Measurements from ENCODE around the gene EN2. TPM values are rescaled to one million over a fixed set of nuclear protein-coding genes. Genes with fewer than 3 reads are reported as not detected.
A peak's percentile ranks its signal among the peaks of the same experiment; 100 is the strongest.

EN2 gene
- not detected for polyA plus RNA-seq

GRCh38 chr7:155458111-155458877 lies at the start of gene EN2:
Gene EN2 (plus strand): TSS chr7:155458129. CDS start chr7:155458378, 249 bp downstream.
- H3K4me1 Mint-ChIP-seq, result peaks cover 0 to 2% (median 0%) of the 10 kb centered on the region in 3 donors
- peaks cover 1% of the 10 kb centered on the region for H3K36me3 Mint-ChIP-seq
- peak within 1 kb of the TSS; percentile 44 to 79 (median 64) for H3K4me3 Mint-ChIP-seq
- H3K9me3 Mint-ChIP-seq, result peaks cover 0 to 4% (median 0%) of the 10 kb centered on the region in 3 donors
- H3K27ac Mint-ChIP-seq, result peak within 1 kb of the TSS; percentile 39 to 86 (median 59)
- peaks cover 50% of the 10 kb centered on the region for H3K27me3 Mint-ChIP-seq

GRCh38 chr7:155408651-155409586 lies 49.0 kb upstream of the EN2 start:
- Mint-ChIP-seq H3K36me3 (no peaks in the 10 kb centered on the region), H3K27ac (no peak overlapping the region), H3K9me3 (no peaks in the 10 kb centered on the region), H3K27me3 (peaks cover 19% of the 10 kb centered on the region), H3K4me3 (no peak overlapping the region), H3K4me1 (peaks cover 0 to 1% (median 0%) of the 10 kb centered on the region in 3 donors)

- Mint-ChIP-seq H3K36me3 (no peaks in the 10 kb centered on the region), H3K27me3 (peaks cover 15% of the 10 kb centered on the region), H3K4me1 (peaks cover 0 to 1% (median 0%) of the 10 kb centered on the region in 3 donors), H3K4me3 (no peak overlapping the region), H3K9me3 (no peaks in the 10 kb centered on the region), H3K27ac (no peak overlapping the region)
Observed at GRCh38 chr7:155409980-155410379, 47.9 kb upstream of the EN2 start.

GRCh38 chr7:155410431-155410830 lies 47.5 kb upstream of the EN2 start:
- H3K9me3 Mint-ChIP-seq, result no peaks in the 10 kb centered on the region
- no peak overlapping the region for H3K4me3 Mint-ChIP-seq
- no peak overlapping the region for H3K27ac Mint-ChIP-seq
- peaks cover 11% of the 10 kb centered on the region for H3K27me3 Mint-ChIP-seq
- H3K36me3 Mint-ChIP-seq, result no peaks in the 10 kb centered on the region
- H3K4me1 Mint-ChIP-seq, result peaks cover 0 to 1% (median 0%) of the 10 kb centered on the region in 3 donors

- H3K27ac Mint-ChIP-seq, result peak overlapping the region in 1 of 3 donors; percentile 8
Observed at GRCh38 chr7:155411718-155412415, 46.1 kb upstream of the EN2 start.

GRCh38 chr7:155412416-155413253 lies 45.3 kb upstream of the EN2 start:
- H3K27me3 Mint-ChIP-seq, result peaks cover 9% of the 10 kb centered on the region
- no peak overlapping the region for H3K27ac Mint-ChIP-seq
- H3K9me3 Mint-ChIP-seq, result no peaks in the 10 kb centered on the region
- H3K4me3 Mint-ChIP-seq, result no peak overlapping the region
- no peaks in the 10 kb centered on the region for H3K36me3 Mint-ChIP-seq
- peaks cover 0 to 2% (median 1%) of the 10 kb centered on the region in 3 donors for H3K4me1 Mint-ChIP-seq

More at GRCh38 chr7:155411718-155412415, 46.1 kb upstream of the EN2 start:
- Mint-ChIP-seq H3K4me3 (no peak overlapping the region), H3K27me3 (peaks cover 9% of the 10 kb centered on the region), H3K36me3 (no peaks in the 10 kb centered on the region), H3K9me3 (no peaks in the 10 kb centered on the region), H3K4me1 (peaks cover 0 to 1% (median 0%) of the 10 kb centered on the region in 3 donors)

- peaks cover 0 to 2% (median 1%) of the 10 kb centered on the region in 3 donors for H3K4me1 Mint-ChIP-seq
- H3K27ac Mint-ChIP-seq, result no peak overlapping the region
- H3K9me3 Mint-ChIP-seq, result no peaks in the 10 kb centered on the region
- H3K27me3 Mint-ChIP-seq, result peaks cover 4% of the 10 kb centered on the region
- no peak overlapping the region for H3K4me3 Mint-ChIP-seq
- no peaks in the 10 kb centered on the region for H3K36me3 Mint-ChIP-seq
Observed at GRCh38 chr7:155414547-155415492, 43.1 kb upstream of the EN2 start.

- Mint-ChIP-seq H3K27me3 (peaks cover 4% of the 10 kb centered on the region), H3K36me3 (no peaks in the 10 kb centered on the region), H3K4me1 (peaks cover 0 to 2% (median under 1%) of the 10 kb centered on the region in 3 donors), H3K27ac (no peak overlapping the region), H3K4me3 (no peak overlapping the region), H3K9me3 (no peaks in the 10 kb centered on the region)
Observed at GRCh38 chr7:155416646-155417380, 41.1 kb upstream of the EN2 start.

GRCh38 chr7:155418304-155418703 lies 39.6 kb upstream of the EN2 start:
- peaks cover 0 to 2% (median 0%) of the 10 kb centered on the region in 3 donors for H3K4me1 Mint-ChIP-seq
- H3K9me3 Mint-ChIP-seq, result no peaks in the 10 kb centered on the region
- H3K27me3 Mint-ChIP-seq, result peaks cover 4% of the 10 kb centered on the region
- no peak overlapping the region for H3K4me3 Mint-ChIP-seq
- no peak overlapping the region for H3K27ac Mint-ChIP-seq
- no peaks in the 10 kb centered on the region for H3K36me3 Mint-ChIP-seq

GRCh38 chr7:155418941-155419755 lies 38.8 kb upstream of the EN2 start:
- Mint-ChIP-seq H3K4me3 (no peak overlapping the region), H3K27ac (no peak overlapping the region), H3K9me3 (no peaks in the 10 kb centered on the region), H3K27me3 (peaks cover 4% of the 10 kb centered on the region), H3K36me3 (no peaks in the 10 kb centered on the region), H3K4me1 (peaks cover 0 to 2% (median 0%) of the 10 kb centered on the region in 3 donors)

- Mint-ChIP-seq H3K36me3 (no peaks in the 10 kb centered on the region), H3K9me3 (no peaks in the 10 kb centered on the region), H3K27ac (no peak overlapping the region), H3K27me3 (peaks cover 4% of the 10 kb centered on the region), H3K4me3 (peak overlapping the region in 1 of 4 donors; percentile 39), H3K4me1 (peaks cover 0 to 2% (median 0%) of the 10 kb centered on the region in 3 donors)
Observed at GRCh38 chr7:155420116-155420515, 37.8 kb upstream of the EN2 start.

- peaks cover 13% of the 10 kb centered on the region for H3K27me3 Mint-ChIP-seq
- H3K36me3 Mint-ChIP-seq, result no peaks in the 10 kb centered on the region
- no peak overlapping the region for H3K27ac Mint-ChIP-seq
- H3K4me3 Mint-ChIP-seq, result peak overlapping the region in 1 of 4 donors; percentile 39
- peaks cover 0 to 1% (median 0%) of the 10 kb centered on the region in 3 donors for H3K4me1 Mint-ChIP-seq
- no peaks in the 10 kb centered on the region for H3K9me3 Mint-ChIP-seq
Observed at GRCh38 chr7:155422151-155422550, 35.8 kb upstream of the EN2 start.
